WTC11 (cell line): ENCODE data around the gene NUPR1. TPM values are rescaled to one million over a fixed set of nuclear protein-coding genes. Genes with fewer than 3 reads are reported as not detected.

Source experiments
- ATAC-seq: fragments of 200-7000 bp; cut with Tn5 transposase; 2 replicates; pipeline ENCODE4 v1.10.0; 2021; ENCODE audit warnings: mild to moderate bottlenecking, moderate library complexity
- CTCF ChIA-PET: fragments of 300-600 bp; sonication (Branson Sonifier 250); formaldehyde crosslinking; loops from one replicate; lab custom pipeline; 2021; ENCODE audit warnings: antibody characterized with exemption; lab: Charles Lee
- POLR2A ChIA-PET: fragments of 350-600 bp; sonication (Branson Sonifier 250); formaldehyde crosslinking; loops from one replicate; lab custom pipeline; 2021; ENCODE audit warnings: antibody characterized with exemption; lab: Charles Lee
- DNase-seq: peaks from one replicate; pipeline ENCODE4 v3.0.0; 2021; ENCODE audit warnings: low spot score
- H3K27ac Mint-ChIP-seq: 2 replicates; pipeline ENCODE4 v1.8.0; 2021; ENCODE audit warnings: mixed read lengths
- H3K27me3 Mint-ChIP-seq: 2 replicates; pipeline ENCODE4 v1.8.0; 2021; ENCODE audit warnings: low read depth, mild to moderate bottlenecking, moderate library complexity, mixed read lengths
- H3K36me3 Mint-ChIP-seq: 2 replicates; pipeline ENCODE4 v1.8.0; 2021; ENCODE audit warnings: mixed read lengths
- H3K4me1 Mint-ChIP-seq: 2 replicates; pipeline ENCODE4 v1.8.0; 2022; ENCODE audit warnings: mixed read lengths
- H3K4me3 Mint-ChIP-seq: 2 replicates; pipeline ENCODE4 v1.8.0; 2021; ENCODE audit warnings: mild to moderate bottlenecking, moderate library complexity, mixed read lengths
- H3K9me3 Mint-ChIP-seq: 2 replicates; pipeline ENCODE4 v1.8.0; 2021; ENCODE audit warnings: mixed read lengths
- ARID4B ChIP-seq: sonication (generic); formaldehyde crosslinking; IDR thresholded peaks from 2 replicates; pipeline ENCODE4 v1.8.0; 2023; ENCODE audit warnings: missing genetic modification reagents, mild to moderate bottlenecking, borderline replicate concordance
- ATF3 ChIP-seq: sonication (generic); formaldehyde crosslinking; conservative IDR thresholded peaks from 2 replicates; pipeline ENCODE4 v1.8.1; 2022; ENCODE audit warnings: mild to moderate bottlenecking, missing genetic modification reagents
- ATF6 ChIP-seq: sonication (generic); formaldehyde crosslinking; IDR thresholded peaks from 2 replicates; pipeline ENCODE4 v1.8.1; 2023; ENCODE audit warnings: mild to moderate bottlenecking, missing genetic modification reagents
- E2F5 ChIP-seq: sonication (generic); formaldehyde crosslinking; IDR thresholded peaks from 2 replicates; pipeline ENCODE4 v1.8.1; 2022; ENCODE audit warnings: mild to moderate bottlenecking, moderate library complexity, missing genetic modification reagents
- ELF4 ChIP-seq: sonication (generic); formaldehyde crosslinking; IDR thresholded peaks from 2 replicates; pipeline ENCODE4 v1.8.1; 2022; ENCODE audit warnings: low read depth, mild to moderate bottlenecking, moderate library complexity, missing genetic modification reagents
- FOXP1 ChIP-seq: sonication (generic); formaldehyde crosslinking; IDR thresholded peaks from 2 replicates; pipeline ENCODE4 v1.8.0; 2022; ENCODE audit warnings: missing genetic modification reagents, mild to moderate bottlenecking, moderate library complexity, borderline replicate concordance
- GRHL2 ChIP-seq: fragments of 250-450 bp; sonication (Bioruptor Pico); IDR thresholded peaks from 2 replicates; pipeline ENCODE4 v1.8.0; 2022; ENCODE audit warnings: mild to moderate bottlenecking, moderate library complexity; ENCODE audit not compliant: insufficient replicate concordance, severe bottlenecking
- NR2C2 ChIP-seq: sonication (generic); formaldehyde crosslinking; IDR thresholded peaks from 2 replicates; pipeline ENCODE4 v1.8.0; 2022; ENCODE audit warnings: mild to moderate bottlenecking, missing genetic modification reagents
- TCF7 ChIP-seq: sonication (generic); formaldehyde crosslinking; IDR thresholded peaks from 2 replicates; pipeline ENCODE4 v1.8.0; 2022; ENCODE audit warnings: mild to moderate bottlenecking, low read depth, missing genetic modification reagents, moderate library complexity
- TEAD1 ChIP-seq: sonication (generic); formaldehyde crosslinking; IDR thresholded peaks from 2 replicates; pipeline ENCODE4 v1.8.0; 2022; ENCODE audit warnings: mild to moderate bottlenecking, missing genetic modification reagents
- ZBTB43 ChIP-seq: sonication (generic); formaldehyde crosslinking; IDR thresholded peaks from 2 replicates; pipeline ENCODE4 v1.8.1; 2023; ENCODE audit warnings: mild to moderate bottlenecking, missing genetic modification reagents
- ZNF416 ChIP-seq: fragments of 250-450 bp; sonication (Bioruptor Pico); IDR thresholded peaks from 2 replicates; pipeline ENCODE4 v1.9.0; 2021; ENCODE audit warnings: mild to moderate bottlenecking, inconsistent platforms
- ZNF425 ChIP-seq: fragments of 250-450 bp; sonication (Bioruptor Pico); conservative IDR thresholded peaks from 2 replicates; pipeline ENCODE4 v1.9.0; 2021; ENCODE audit warnings: mild to moderate bottlenecking
- ZNF532 ChIP-seq: fragments of 250-450 bp; sonication (Bioruptor Pico); IDR thresholded peaks from 2 replicates; pipeline ENCODE4 v1.9.0; 2021; ENCODE audit warnings: mild to moderate bottlenecking, borderline replicate concordance
- total RNA-seq: library from RNA; stranded (reverse); gene quantifications from 3 replicates; pipeline ENCODE4 v1.2.3, GENCODE V29; 2021

Gene NUPR1
- total RNA-seq, 1 experiment from 2014 or later: 0.33 TPM

GRCh38 chr16:28554634-28555423, 16.1 kb upstream of the NUPR1 start:
- no peaks in the 10 kb centered on the region for H3K9me3 Mint-ChIP-seq
- DNase-seq (no peak), ATAC-seq (no peak)
- H3K27ac Mint-ChIP-seq: no peak overlapping the region
- no peaks in the 10 kb centered on the region; the same call in 1 of the 2 replicates for H3K27me3 Mint-ChIP-seq
- H3K36me3 Mint-ChIP-seq: peaks cover 13% of the 10 kb centered on the region
- TF ChIP-seq ZNF532 (CRISPR knock-in tag): no peak
- TF ChIP-seq FOXP1 (CRISPR knock-in tag): no peak
- TF ChIP-seq TEAD1 (CRISPR knock-in tag): no peak
- no peak for TF ChIP-seq ATF3
- no peak for TF ChIP-seq ATF6
- no peak for TF ChIP-seq NR2C2 (CRISPR knock-in tag)
- TF ChIP-seq ZNF416 (CRISPR knock-in tag): no peak
- H3K4me1 Mint-ChIP-seq: peaks cover 5% of the 10 kb centered on the region
- peak overlapping the region; percentile 68 for H3K4me3 Mint-ChIP-seq
- ChIA-PET CTCF (interaction anchor here (0.6 to 1.3 kb wide), 3 partner anchors 43 to 246 kb away, joined by 3 to 4 read pairs (median 4); no protein-coding TSS in a partner anchor), POLR2A (interaction anchor here (1.1 kb wide), 1 partner anchor 51 kb away, joined by 3 read pairs; no protein-coding TSS in a partner anchor)

GRCh38 chr16:28553776-28554633, 15.2 kb upstream of the NUPR1 start, which contains the start of gene SGF29:
Gene SGF29, plus strand, starts transcription at chr16:28553920. Its CDS starts 27,150 bp downstream, at chr16:28581070.
- Mint-ChIP-seq H3K9me3 (no peaks in the 10 kb centered on the region), H3K27me3 (no peaks in the 10 kb centered on the region; the same call in 1 of the 2 replicates), H3K4me1 (peaks cover 5% of the 10 kb centered on the region), H3K27ac (peak within 1 kb of the TSS; percentile 93), H3K36me3 (peaks cover 8% of the 10 kb centered on the region), H3K4me3 (peak within 1 kb of the TSS; percentile 83)
- ChIA-PET CTCF (interaction anchor here (0.6 to 1.3 kb wide), 2 partner anchors 44 to 56 kb away, joined by 3 to 4 read pairs; partner anchors contain the start of gene SULT1A1), POLR2A (interaction anchor here (1.1 kb wide), 1 partner anchor 50 kb away, joined by 3 read pairs; no protein-coding TSS in a partner anchor)
- ATAC-seq (peak; percentile 97), DNase-seq (peak; percentile 87)
- no peak for TF ChIP-seq ELF4
- TF ChIP-seq GRHL2: no peak
- TF ChIP-seq E2F5 (CRISPR knock-in tag): no peak
- TF ChIP-seq ZNF425 (CRISPR knock-in tag): no peak
- TF ChIP-seq ZBTB43 (CRISPR knock-in tag): no peak
- 0 out of 2 replicates have a peak, but pooled peaks have one; percentile 49 for TF ChIP-seq ARID4B (CRISPR knock-in tag)
- no peak for TF ChIP-seq TCF7 (CRISPR knock-in tag)
